PC-9 (cell line): ENCODE results near the gene METTL16. TPM values are rescaled to one million over a fixed set of nuclear protein-coding genes. Genes with fewer than 3 reads are reported as not detected.
A peak's percentile ranks its signal among the peaks of the same experiment; 100 is the strongest.

Source experiments
- Bru-seq: library from RNA; stranded (reverse); fragments of 400-500 nt; gene quantifications from one replicate; lab custom pipeline; 2021; lab: Mats Ljungman, UMichigan
- BruChase-seq, 2 experiments: library from RNA; stranded (reverse); fragments of 400-500 nt; gene quantifications; one replicate each; lab custom pipeline; 2021; lab: Mats Ljungman, UMichigan
- BruUV-seq: library from RNA; stranded (reverse); fragments of 400-500 nt; replicated peaks from 2 replicates; lab custom pipeline; 2021; lab: Mats Ljungman, UMichigan
- CTCF ChIA-PET: fragments of 300-600 bp; sonication (Branson Sonifier 250); formaldehyde crosslinking; loops from one replicate; lab custom pipeline; 2022; ENCODE audit warnings: antibody characterized with exemption; lab: Charles Lee
- POLR2A ChIA-PET: fragments of 300-600 bp; sonication (Branson Sonifier 250); formaldehyde crosslinking; loops from one replicate; lab custom pipeline; 2022; ENCODE audit warnings: antibody characterized with exemption; ENCODE audit not compliant: unreplicated experiment; lab: Charles Lee
- DNase-seq, 2 experiments: peaks; one replicate each; pipeline versions ENCODE4 v3.0.0 to v3.0.0-alpha.2; 2015 to 2022; ENCODE audit warnings: mixed read lengths in 1 of 2
- H2AFZ ChIP-seq: fragments of 200-600 bp; sonication (generic); 2 replicates; pipeline ENCODE4 v1.8.1; 2017; ENCODE audit warnings: antibody characterized with exemption
- H3F3A ChIP-seq: fragments of 200-600 bp; sonication (generic); 2 replicates; pipeline ENCODE4 v1.8.1; 2017; ENCODE audit warnings: antibody characterized with exemption, mild to moderate bottlenecking, low read depth; ENCODE audit not compliant: insufficient read depth
- H3K27ac ChIP-seq: fragments of 200-600 bp; sonication (generic); 2 replicates; pipeline ENCODE4 v1.6.1; 2016; ENCODE audit warnings: mixed run types
- H3K27me3 ChIP-seq: fragments of 200-600 bp; sonication (generic); 2 replicates; pipeline ENCODE4 v1.6.1; 2016; ENCODE audit warnings: low read depth, mixed run types; ENCODE audit not compliant: insufficient read depth
- H3K36me3 ChIP-seq: fragments of 200-600 bp; sonication (generic); 2 replicates; pipeline ENCODE4 v1.6.1; 2016; ENCODE audit warnings: low read depth, mixed run types
- H3K4me1 ChIP-seq: fragments of 200-600 bp; sonication (generic); replicated peaks from 2 replicates; pipeline ENCODE4 v1.6.1; 2016; ENCODE audit warnings: mixed run types; ENCODE audit not compliant: insufficient read depth
- H3K4me2 ChIP-seq: fragments of 200-600 bp; sonication (generic); 2 replicates; pipeline ENCODE4 v1.6.1; 2017; ENCODE audit warnings: mixed run types
- H3K4me3 ChIP-seq: fragments of 200-600 bp; sonication (generic); 2 replicates; pipeline ENCODE4 v1.6.1; 2016; ENCODE audit warnings: mixed run types
- H3K79me2 ChIP-seq: fragments of 200-600 bp; sonication (generic); 2 replicates; pipeline ENCODE4 v1.6.1; 2017; ENCODE audit warnings: low read depth, mixed run types
- H3K9me2 ChIP-seq: fragments of 200-600 bp; sonication (generic); 2 replicates; pipeline ENCODE4 v1.8.1; 2017; ENCODE audit warnings: mild to moderate bottlenecking; ENCODE audit not compliant: insufficient read depth
- H3K9me3 ChIP-seq: fragments of 200-600 bp; sonication (generic); 2 replicates; pipeline ENCODE4 v1.8.1; 2016; ENCODE audit warnings: low read depth; ENCODE audit not compliant: insufficient read depth
- H4K20me1 ChIP-seq: fragments of 200-600 bp; sonication (generic); 2 replicates; pipeline ENCODE4 v1.8.1; 2017; ENCODE audit not compliant: insufficient read depth
- CTCF ChIP-seq: fragments of 200-600 bp; sonication (generic); conservative IDR thresholded peaks from 2 replicates; pipeline ENCODE4 v1.6.1; 2017; ENCODE audit warnings: mixed run types, antibody characterized with exemption, mild to moderate bottlenecking, moderate library complexity
- EZH2 ChIP-seq: fragments of 200-600 bp; sonication (generic); IDR thresholded peaks from 2 replicates; pipeline ENCODE4 v1.8.0; 2017; ENCODE audit warnings: antibody characterized with exemption, low read depth
- intact Hi-C: fragments of 100-400 bp; cut with micrococcal nuclease; formaldehyde crosslinking; loops from one replicate; pipeline ENCODE4 v1.10.0; 2022; ENCODE audit not compliant: unreplicated experiment
- long read RNA-seq: library from polyadenylated mRNA; stranded (forward); transcript quantifications from one replicate; pipeline ENCODE4 v2.0.0, GENCODE V29; 2022
- total RNA-seq: library from RNA; stranded (reverse); gene quantifications from 2 replicates; pipeline ENCODE4 v1.2.3, GENCODE V29; 2021

The METTL16 gene, protein sequence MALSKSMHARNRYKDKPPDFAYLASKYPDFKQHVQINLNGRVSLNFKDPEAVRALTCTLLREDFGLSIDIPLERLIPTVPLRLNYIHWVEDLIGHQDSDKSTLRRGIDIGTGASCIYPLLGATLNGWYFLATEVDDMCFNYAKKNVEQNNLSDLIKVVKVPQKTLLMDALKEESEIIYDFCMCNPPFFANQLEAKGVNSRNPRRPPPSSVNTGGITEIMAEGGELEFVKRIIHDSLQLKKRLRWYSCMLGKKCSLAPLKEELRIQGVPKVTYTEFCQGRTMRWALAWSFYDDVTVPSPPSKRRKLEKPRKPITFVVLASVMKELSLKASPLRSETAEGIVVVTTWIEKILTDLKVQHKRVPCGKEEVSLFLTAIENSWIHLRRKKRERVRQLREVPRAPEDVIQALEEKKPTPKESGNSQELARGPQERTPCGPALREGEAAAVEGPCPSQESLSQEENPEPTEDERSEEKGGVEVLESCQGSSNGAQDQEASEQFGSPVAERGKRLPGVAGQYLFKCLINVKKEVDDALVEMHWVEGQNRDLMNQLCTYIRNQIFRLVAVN
- 40.2 and 46.2 TPM in 2 replicates for total RNA-seq
- percentile 87 among the genes with signal in this experiment for Bru-seq, nascent RNA
- percentile 76 among the genes with signal in this experiment for BruChase-seq, experiment 1, labeled RNA remaining after a 2-hour chase
- percentile 78 among the genes with signal in this experiment for BruChase-seq, experiment 2, labeled RNA remaining after a 6-hour chase
- long read RNA-seq, full-length matches to known transcripts, result 1 of 13 reads
- long read RNA-seq, partial matches to known transcripts, result 2 of 13 reads
- long read RNA-seq, other reads (novel, unspliced or antisense), result 10 of 13 reads

GRCh38 chr17:2511462-2512369 is at the start of gene METTL16:
METTL16 (minus strand) TSS chr17:2511888; CDS start chr17:2502331, 9,557 bp downstream.
- CTCF ChIA-PET, result interaction anchor here (0.5 to 0.6 kb wide), 2 partner anchors 48 to 414 kb away, joined by 3 to 4 read pairs; no protein-coding TSS in a partner anchor
- H3K27ac ChIP-seq, result peak within 1 kb of the TSS; percentile 94
- H3K4me2 ChIP-seq, result peak within 1 kb of the TSS; percentile 83
- H2AFZ ChIP-seq, result peak within 1 kb of the TSS; percentile 94
- no TSS peak for BruUV-seq
- H3K4me1 ChIP-seq, result peaks cover 13% of the 10 kb centered on the region
- intact Hi-C loops, result loop anchor here (1.0 to 2.0 kb wide), 2 partner anchors 53 to 83 kb away; no protein-coding TSS in a partner anchor
- H3K4me3 ChIP-seq, result peak within 1 kb of the TSS; percentile 82
- H3F3A ChIP-seq, result peaks cover 23% of the 10 kb centered on the region
- TF ChIP-seq CTCF, result no peak
- TF ChIP-seq EZH2, result no peak
- DNase-seq, result peak; percentile 97
- POLR2A ChIA-PET, result interaction anchor here (0.6 to 1.3 kb wide), 6 partner anchors 53 to 112 kb away, joined by 3 to 18 read pairs (median 4); partner anchors contain the start of gene PAFAH1B1
- no peaks in the 10 kb centered on the region for H3K9me3 ChIP-seq
- H3K36me3 ChIP-seq, result no peaks in the 10 kb centered on the region
- H4K20me1 ChIP-seq, result no peaks in the 10 kb centered on the region
- peaks cover 52% of the 10 kb centered on the region for H3K79me2 ChIP-seq
- H3K9me2 ChIP-seq, result no peaks in the 10 kb centered on the region
- H3K27me3 ChIP-seq, result no peaks in the 10 kb centered on the region

- DNase-seq, result peak in 1 of 2 experiments; percentile 64
- TF ChIP-seq CTCF (no peak), EZH2 (no peak)
- Histone ChIP-seq H3K4me3 (no peak overlapping the region), H3K9me2 (no peaks in the 10 kb centered on the region), H3K27ac (no peak overlapping the region), H3K27me3 (no peaks in the 10 kb centered on the region), H4K20me1 (no peaks in the 10 kb centered on the region), H3K4me2 (no peak overlapping the region), H2AFZ (no peak overlapping the region), H3K9me3 (no peaks in the 10 kb centered on the region), H3K4me1 (peaks cover 14% of the 10 kb centered on the region), H3F3A (peaks cover 17% of the 10 kb centered on the region), H3K36me3 (no peaks in the 10 kb centered on the region), H3K79me2 (no peaks in the 10 kb centered on the region)
- CTCF ChIA-PET, result no interaction called here
- intact Hi-C loops, result no loop called here
- POLR2A ChIA-PET, result no interaction called here
- no TSS peak for BruUV-seq
Observed at GRCh38 chr17:2560658-2561057, 49.0 kb upstream of the METTL16 start.
